Measurements from ENCODE around the gene MBOAT2.

- TF ChIP-seq POLR2AphosphoS5 (IDR thresholded peaks at IDR 0.05; ENCODE audit: low read depth, low read length) (no peak), SP1 (IDR thresholded peaks at IDR 0.05; ENCODE audit: low read depth) (no peak), YY1 (IDR thresholded peaks at IDR 0.05; ENCODE audit: extremely low read depth, insufficient replicate concordance, low read depth, low read length) (no peak), CTCF (IDR thresholded peaks at IDR 0.05 in 2 of 3, conservative IDR thresholded peaks at IDR 0.05 in 1 of 3; ENCODE audit: borderline replicate concordance in 1 of 3, insufficient read depth in 1 of 3, low read depth in 2 of 3, low read length in 2 of 3) (no peak), RAD21 (IDR thresholded peaks at IDR 0.05; ENCODE audit: low read depth) (no peak), POLR2A (IDR thresholded peaks at IDR 0.05; ENCODE audit: borderline replicate concordance, extremely low read depth, insufficient read depth, insufficient read length) (no peak), TCF7L2 (IDR thresholded peaks at IDR 0.05; ENCODE audit: borderline replicate concordance, extremely low read depth, insufficient read depth, insufficient read length) (no peak), REST (IDR thresholded peaks at IDR 0.05; ENCODE audit: low read depth) (no peak), EGR1 (IDR thresholded peaks at IDR 0.05; ENCODE audit: low read depth) (no peak), JUND (IDR thresholded peaks at IDR 0.05) (no peak), EZH2phosphoT487 (IDR thresholded peaks at IDR 0.05; ENCODE audit: borderline replicate concordance) (no peak)
Measured at GRCh38 chr2:8997631-8998030, 5.9 kb downstream of the MBOAT2 start.

All from HCT116 (cell line).